Amniotic epithelial cell (primary cell): ENCODE data around the gene RPL36.
"Not testable (repeated sequence)": the region's sequence is repeated elsewhere in the genome, so short reads cannot be mapped to it uniquely, and the experiment has no call there.

Source experiments
- DNase-seq: peaks from one replicate; pipeline ENCODE4 v3.0.0-alpha.2; 2010; ENCODE audit warnings: low read depth

Gene RPL36

GRCh38 chr19:5706876-5707573 is 16.9 kb downstream of the RPL36 start:
- DNase-seq, result no peak

DNA sequence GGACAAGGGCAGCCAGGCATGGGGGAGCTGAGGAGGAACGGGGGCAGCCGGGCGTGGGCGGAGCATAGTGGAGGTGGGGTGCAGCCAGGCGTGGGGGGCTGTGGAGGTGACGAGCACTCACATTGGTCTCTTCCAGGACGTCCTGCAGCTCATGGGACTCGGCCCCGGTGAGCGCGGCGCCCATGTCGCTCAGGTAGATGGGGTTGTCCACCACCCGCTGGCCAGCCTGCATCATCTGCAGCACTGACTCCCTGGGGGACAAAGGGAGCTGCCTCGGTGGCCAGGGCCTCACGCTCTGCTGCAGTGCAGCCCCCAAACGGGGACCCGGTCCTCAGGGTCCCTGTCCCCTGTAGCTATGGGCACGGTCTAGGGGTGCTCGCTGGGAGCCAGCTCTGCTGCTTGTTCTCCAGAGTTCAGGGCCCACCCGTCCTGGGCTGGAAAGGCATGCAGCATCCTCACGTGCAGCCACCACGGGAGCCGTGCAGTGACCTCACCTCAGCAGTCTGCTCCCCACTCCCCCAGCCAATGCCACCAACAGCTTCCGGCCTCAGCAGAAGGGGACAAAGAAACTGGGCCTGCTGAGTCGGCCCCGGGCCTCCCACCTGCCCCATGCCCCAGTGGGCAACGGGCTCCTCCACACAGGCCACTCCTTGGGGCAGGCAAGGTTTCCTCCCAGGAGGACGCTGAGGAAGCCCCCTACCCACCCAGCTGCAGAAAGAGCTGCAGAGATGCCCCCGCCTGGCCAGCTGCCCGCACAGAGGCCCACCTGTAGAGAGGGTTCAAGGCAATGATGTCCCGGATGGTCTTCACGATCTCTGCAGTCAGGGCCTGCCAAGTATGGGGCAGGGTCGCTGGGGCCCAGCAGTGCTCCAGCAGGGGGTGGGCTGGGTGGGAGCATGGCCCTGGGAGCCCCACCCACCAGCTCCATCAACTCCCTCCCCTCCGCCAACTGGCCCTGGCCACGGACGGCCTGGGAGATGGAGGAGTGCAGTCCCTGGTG is 17.8 kb downstream of the RPL36 start:
- DNase-seq, result no peak

DNA sequence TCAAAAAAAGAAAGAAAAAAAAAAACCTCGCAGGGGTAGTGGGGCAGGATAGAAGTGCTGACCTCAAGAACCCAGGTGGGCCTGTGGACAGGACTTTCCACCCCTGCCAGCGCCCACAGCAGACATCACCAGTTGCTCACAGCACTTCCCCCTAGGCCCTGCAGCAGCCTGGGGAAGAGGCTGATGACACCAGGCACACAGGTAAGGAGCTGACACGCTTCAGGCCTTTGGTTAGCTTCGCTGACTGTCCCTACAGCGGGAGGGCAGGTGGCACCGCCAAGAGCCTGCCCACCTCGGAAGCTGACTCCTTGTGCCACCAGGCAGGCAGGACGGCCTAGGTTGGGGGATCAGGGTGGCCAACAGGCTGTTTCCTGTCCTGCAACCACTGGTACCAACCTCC is 20.9 kb downstream of the RPL36 start:
- no peak for DNase-seq

GRCh38 chr19:5711713-5712161 is 21.6 kb downstream of the RPL36 start:
- DNase-seq, result no peak

GRCh38 chr19:5713228-5713627 is 23.1 kb downstream of the RPL36 start:
- DNase-seq, result no peak

- no peak for DNase-seq
These were observed 24.7 kb downstream of the RPL36 start for GRCh38 chr19:5714816-5715215.

- no peak for DNase-seq
These were observed 27.3 kb downstream of the RPL36 start for GRCh38 chr19:5717215-5717935.

- peak; percentile 62 for DNase-seq
These were observed 28.0 kb downstream of the RPL36 start for GRCh38 chr19:5718037-5718578.

DNA sequence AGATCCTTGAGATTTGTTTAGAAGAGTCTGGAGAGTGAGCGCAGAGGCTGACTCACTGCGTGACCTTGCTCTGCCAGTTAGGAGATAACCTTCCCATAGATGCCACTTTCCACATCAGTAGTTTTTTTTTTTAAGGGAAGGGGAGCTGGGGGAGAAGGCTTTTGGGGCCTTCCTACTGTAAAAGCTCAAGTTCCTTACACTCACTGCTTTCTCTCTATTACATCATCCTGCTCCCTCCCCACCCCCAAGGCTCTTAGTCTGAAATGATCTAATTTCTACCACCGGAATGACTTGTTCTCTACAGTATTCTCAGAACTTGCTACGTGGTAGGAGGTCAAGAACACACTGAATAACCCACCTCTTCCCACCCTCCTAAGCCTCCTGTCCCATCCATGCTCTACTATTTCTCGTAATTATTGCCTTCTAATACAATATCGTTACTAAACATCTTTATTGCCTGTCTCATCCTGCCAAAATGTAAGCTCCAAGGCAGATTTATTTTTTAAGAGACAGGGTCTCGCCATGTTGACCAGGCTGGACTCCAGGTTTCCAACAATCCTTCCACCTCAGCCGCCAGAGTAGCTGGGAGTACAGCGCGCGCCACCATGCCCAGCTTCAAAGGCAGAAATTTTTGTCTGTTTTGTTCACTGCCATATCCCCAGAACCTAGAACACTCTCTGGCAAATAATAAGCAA is 28.6 kb downstream of the RPL36 start:
- DNase-seq, result peak; percentile 87

- DNase-seq, result peak; percentile 13
These were observed 29.3 kb downstream of the RPL36 start for GRCh38 chr19:5719274-5719960.

GRCh38 chr19:5719961-5720790 is 30.1 kb downstream of the RPL36 start, which contains the start of the genes CATSPERD and LONP1:
Gene CATSPERD, plus strand, starts transcription at chr19:5720637. Its CDS starts 101 bp downstream, at chr19:5720738.
Gene LONP1, minus strand, starts transcription at chr19:5720146. Its CDS starts 14 bp downstream, at chr19:5720132.
- peak; percentile 97 for DNase-seq

DNA sequence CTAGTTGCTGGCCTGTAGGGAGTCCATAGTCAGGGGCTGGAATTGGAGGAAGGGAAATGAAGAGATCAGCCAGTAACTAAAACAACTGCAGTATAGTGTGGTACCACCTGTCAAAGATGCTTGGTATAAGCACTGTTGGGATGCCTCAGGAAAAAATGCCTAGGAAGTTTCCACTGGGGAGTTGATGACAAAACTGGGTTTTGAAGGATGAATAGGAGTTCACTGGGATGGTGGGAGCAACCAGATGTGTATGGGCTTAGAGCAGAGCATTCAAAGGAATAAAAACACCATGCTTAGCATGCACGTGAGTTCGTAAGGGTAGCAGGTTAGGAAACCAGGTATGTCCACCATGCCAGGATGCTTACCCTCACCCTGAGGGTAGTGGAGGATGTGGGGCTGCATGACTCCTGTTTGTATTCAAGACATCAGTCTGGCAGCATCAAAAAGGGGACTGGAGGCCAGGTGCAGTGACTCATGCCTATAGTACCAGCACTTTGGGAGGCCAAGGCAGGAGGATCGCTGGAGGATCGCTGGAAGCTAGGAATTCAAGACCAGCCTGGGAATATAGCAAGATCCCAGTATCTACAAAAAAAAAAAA is 37.5 kb downstream of the RPL36 start:
- DNase-seq, result no peak

DNA sequence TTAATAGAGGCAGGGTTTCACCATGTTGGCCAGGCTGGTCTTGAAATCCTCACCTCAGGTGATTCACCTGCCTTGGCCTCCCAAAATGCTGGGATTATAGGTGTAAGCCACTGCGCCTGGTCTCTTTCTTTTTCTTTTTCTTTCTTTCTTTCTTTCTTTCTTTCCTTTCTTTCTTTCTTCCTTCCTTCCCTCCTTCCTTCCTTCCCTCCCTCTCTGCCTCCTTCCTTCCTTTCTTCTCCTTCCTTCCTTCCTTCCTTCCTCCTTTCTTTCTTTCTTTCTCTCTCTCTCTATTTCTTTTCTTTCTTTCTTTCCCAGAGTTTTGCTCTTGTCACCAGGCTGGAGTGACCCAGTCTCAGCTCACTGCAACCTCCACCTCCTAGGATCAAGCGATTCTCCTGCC is 43.1 kb downstream of the RPL36 start:
- DNase-seq, result not testable (repeated sequence)

DNA sequence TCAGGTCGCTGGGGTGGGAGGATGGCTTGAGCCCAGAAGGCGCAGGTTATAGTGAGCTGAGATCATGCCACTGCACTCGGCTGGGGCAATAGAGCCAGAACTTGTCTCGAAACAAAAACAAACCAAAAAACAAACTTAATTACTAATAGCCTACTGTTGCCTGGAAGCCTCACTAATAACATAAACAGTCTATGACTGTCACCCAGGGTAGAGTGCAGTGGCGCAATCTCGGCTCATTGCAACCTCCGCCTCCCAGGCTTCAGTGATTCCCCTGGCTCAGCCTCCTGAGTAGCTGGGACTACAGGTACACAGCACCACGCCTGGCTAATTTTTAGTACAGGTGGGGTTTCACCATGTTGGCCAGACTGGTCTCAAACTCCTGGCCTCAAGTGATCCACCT is 48.3 kb downstream of the RPL36 start:
- DNase-seq, result peak; percentile 21
